Measurements from ENCODE around the gene TBK1.

The TBK1 gene

DNA sequence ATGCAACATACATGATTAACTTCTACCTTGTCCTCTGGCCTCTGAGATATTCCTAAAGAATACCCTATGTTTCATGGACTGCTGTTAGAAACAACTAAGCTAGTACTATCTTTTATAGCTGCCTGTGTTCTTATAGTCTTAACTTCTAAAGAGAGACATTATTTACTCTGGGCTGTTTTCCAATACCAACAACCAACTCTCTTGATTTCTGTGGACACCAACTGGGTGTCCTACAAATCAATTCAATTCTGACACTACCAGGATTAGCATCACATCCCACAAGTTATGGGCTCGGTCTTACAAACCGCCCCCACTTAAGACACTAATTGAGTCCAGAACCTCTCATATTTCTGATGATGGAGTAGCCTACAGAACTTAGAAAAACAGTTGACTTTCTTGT, 39.5 kb upstream of the TBK1 start:
- Histone ChIP-seq H3K4me2 (ENCODE audit: low read depth, low read length) (no peak overlapping the region), H3K4me1 (ENCODE audit: low read length) (no peaks in the 10 kb centered on the region), H4K20me1 (ENCODE audit: insufficient read depth, low read length) (no peaks in the 10 kb centered on the region), H2AFZ (ENCODE audit: low read length) (no peak overlapping the region), H3K4me3 (ENCODE audit: low read length) (no peak overlapping the region), H3K27ac (ENCODE audit: low read length) (no peak overlapping the region), H3K27me3 (replicated peaks; ENCODE audit: insufficient read depth, low read length) (no peaks in the 10 kb centered on the region), H3K79me2 (ENCODE audit: low read length) (peaks cover 56% of the 10 kb centered on the region), H3K9me2 (replicated peaks; ENCODE audit: insufficient read depth, low read length) (no peaks in the 10 kb centered on the region), H3K9ac (ENCODE audit: low read length) (no peak overlapping the region), H3F3A (ENCODE audit: insufficient read depth, low read length) (no peaks in the 10 kb centered on the region), H3K36me3 (replicated peaks; ENCODE audit: insufficient read depth, low read length) (peaks cover 8% of the 10 kb centered on the region), H3K9me3 (replicated peaks; ENCODE audit: insufficient read depth, low read length) (no peaks in the 10 kb centered on the region)
- DNase-seq = no peak
- TF ChIP-seq EZH2 (optimal IDR thresholded peaks at IDR 0.05; ENCODE audit: low read depth, low read length) = no peak
- TF ChIP-seq, protein P1, sequence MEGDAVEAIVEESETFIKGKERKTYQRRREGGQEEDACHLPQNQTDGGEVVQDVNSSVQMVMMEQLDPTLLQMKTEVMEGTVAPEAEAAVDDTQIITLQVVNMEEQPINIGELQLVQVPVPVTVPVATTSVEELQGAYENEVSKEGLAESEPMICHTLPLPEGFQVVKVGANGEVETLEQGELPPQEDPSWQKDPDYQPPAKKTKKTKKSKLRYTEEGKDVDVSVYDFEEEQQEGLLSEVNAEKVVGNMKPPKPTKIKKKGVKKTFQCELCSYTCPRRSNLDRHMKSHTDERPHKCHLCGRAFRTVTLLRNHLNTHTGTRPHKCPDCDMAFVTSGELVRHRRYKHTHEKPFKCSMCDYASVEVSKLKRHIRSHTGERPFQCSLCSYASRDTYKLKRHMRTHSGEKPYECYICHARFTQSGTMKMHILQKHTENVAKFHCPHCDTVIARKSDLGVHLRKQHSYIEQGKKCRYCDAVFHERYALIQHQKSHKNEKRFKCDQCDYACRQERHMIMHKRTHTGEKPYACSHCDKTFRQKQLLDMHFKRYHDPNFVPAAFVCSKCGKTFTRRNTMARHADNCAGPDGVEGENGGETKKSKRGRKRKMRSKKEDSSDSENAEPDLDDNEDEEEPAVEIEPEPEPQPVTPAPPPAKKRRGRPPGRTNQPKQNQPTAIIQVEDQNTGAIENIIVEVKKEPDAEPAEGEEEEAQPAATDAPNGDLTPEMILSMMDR (IDR thresholded peaks at IDR 0.05; ENCODE audit: low read length) = no peak
- TF ChIP-seq EZH2phosphoT487 (IDR thresholded peaks at IDR 0.05; ENCODE audit: low read length) = no peak

DNA sequence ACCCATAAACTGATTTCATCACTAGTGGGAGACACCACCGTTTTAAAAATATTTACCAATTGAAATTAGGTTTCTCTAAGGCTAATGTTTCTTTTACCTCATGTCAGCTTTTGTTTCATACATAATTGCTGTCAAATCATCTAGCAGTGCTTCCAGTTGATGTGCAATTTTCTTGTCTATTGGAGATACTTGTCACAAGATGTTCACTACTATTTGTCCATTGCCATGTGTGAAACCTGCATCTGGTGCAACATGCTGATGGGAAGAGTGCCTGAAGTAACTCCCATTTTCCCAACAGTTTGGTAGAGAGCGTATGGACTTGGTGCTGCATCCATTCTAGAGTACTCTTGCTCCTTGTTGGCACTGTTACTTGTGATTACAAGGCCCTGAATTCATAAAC, 38.0 kb upstream of the TBK1 start:
- TF ChIP-seq EZH2phosphoT487 (IDR thresholded peaks at IDR 0.05; ENCODE audit: low read length) = no peak
- TF ChIP-seq EZH2 (optimal IDR thresholded peaks at IDR 0.05; ENCODE audit: low read depth, low read length) = no peak
- TF ChIP-seq, protein P1 (IDR thresholded peaks at IDR 0.05; ENCODE audit: low read length) = no peak
- Histone ChIP-seq H3F3A (ENCODE audit: insufficient read depth, low read length) (no peaks in the 10 kb centered on the region), H4K20me1 (ENCODE audit: insufficient read depth, low read length) (no peaks in the 10 kb centered on the region), H3K4me3 (ENCODE audit: low read length) (no peak overlapping the region), H3K9me3 (replicated peaks; ENCODE audit: insufficient read depth, low read length) (no peaks in the 10 kb centered on the region), H3K36me3 (replicated peaks; ENCODE audit: insufficient read depth, low read length) (peaks cover 8% of the 10 kb centered on the region), H3K4me1 (ENCODE audit: low read length) (no peaks in the 10 kb centered on the region), H3K4me2 (ENCODE audit: low read depth, low read length) (no peak overlapping the region), H3K9me2 (replicated peaks; ENCODE audit: insufficient read depth, low read length) (no peaks in the 10 kb centered on the region), H2AFZ (ENCODE audit: low read length) (no peak overlapping the region), H3K9ac (ENCODE audit: low read length) (no peak overlapping the region), H3K79me2 (ENCODE audit: low read length) (peaks cover 42% of the 10 kb centered on the region), H3K27ac (ENCODE audit: low read length) (no peak overlapping the region), H3K27me3 (replicated peaks; ENCODE audit: insufficient read depth, low read length) (no peaks in the 10 kb centered on the region)
- DNase-seq = no peak

DNA sequence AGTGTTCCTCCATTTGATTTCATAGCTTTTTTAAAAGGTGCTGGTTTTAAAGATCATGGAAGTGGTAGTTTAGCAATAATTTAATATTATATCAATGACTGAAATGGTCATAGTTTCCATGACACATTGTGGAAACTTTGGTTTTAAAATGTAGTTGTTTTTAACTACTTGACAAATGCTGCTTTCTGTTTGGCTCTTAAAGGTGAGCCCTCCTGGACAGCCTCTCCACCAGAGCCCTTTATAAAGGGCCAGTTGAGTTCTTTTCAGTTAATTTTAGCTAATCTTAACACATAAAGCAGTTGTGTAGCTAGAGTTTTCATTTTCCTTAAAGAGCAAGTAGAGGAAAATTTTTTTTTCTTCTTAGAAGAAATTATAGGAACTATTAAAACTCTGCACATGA, 33.7 kb upstream of the TBK1 start:
- Histone ChIP-seq H3K27ac (ENCODE audit: low read length) (no peak overlapping the region), H3K36me3 (replicated peaks; ENCODE audit: insufficient read depth, low read length) (peaks cover 25% of the 10 kb centered on the region), H3K9me3 (replicated peaks; ENCODE audit: insufficient read depth, low read length) (no peaks in the 10 kb centered on the region), H3K4me1 (ENCODE audit: low read length) (no peaks in the 10 kb centered on the region), H3F3A (ENCODE audit: insufficient read depth, low read length) (no peaks in the 10 kb centered on the region), H3K9me2 (replicated peaks; ENCODE audit: insufficient read depth, low read length) (no peaks in the 10 kb centered on the region), H4K20me1 (ENCODE audit: insufficient read depth, low read length) (no peaks in the 10 kb centered on the region), H3K79me2 (ENCODE audit: low read length) (peaks cover 20% of the 10 kb centered on the region), H2AFZ (ENCODE audit: low read length) (no peak overlapping the region), H3K9ac (ENCODE audit: low read length) (no peak overlapping the region), H3K4me2 (ENCODE audit: low read depth, low read length) (no peak overlapping the region), H3K4me3 (ENCODE audit: low read length) (no peak overlapping the region), H3K27me3 (replicated peaks; ENCODE audit: insufficient read depth, low read length) (no peaks in the 10 kb centered on the region)
- TF ChIP-seq EZH2 (optimal IDR thresholded peaks at IDR 0.05; ENCODE audit: low read depth, low read length) = no peak
- no peak for DNase-seq

DNA sequence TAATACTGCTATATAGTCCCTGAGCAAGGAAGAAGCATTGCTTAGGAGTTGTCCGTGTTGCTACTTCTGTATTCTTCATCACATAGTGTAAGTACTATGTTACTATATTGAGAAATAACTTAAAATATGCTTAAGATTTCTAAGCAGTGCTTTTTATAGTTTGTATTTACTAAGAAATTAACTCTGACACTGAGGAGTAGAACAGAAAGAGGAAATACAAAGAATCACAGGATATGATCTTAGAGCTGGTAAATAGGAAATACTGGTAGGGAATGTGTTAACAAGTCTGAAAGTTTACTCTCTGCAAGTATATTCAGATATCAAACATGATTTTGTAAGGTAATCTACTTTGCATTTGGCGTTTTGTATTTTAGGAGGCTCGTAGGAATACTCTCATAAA, 32.2 kb upstream of the TBK1 start:
- H4K20me1 ChIP-seq (ENCODE audit: insufficient read depth, low read length) = no peaks in the 10 kb centered on the region
- H3K4me2 ChIP-seq (ENCODE audit: low read depth, low read length) = no peak overlapping the region

More for the DNA sequence above, 32.2 kb upstream of the TBK1 start:
- H3K27me3 ChIP-seq (replicated peaks; ENCODE audit: insufficient read depth, low read length) = no peaks in the 10 kb centered on the region
- H3K4me1 ChIP-seq (ENCODE audit: low read length) = no peaks in the 10 kb centered on the region
- peaks cover 25% of the 10 kb centered on the region for H3K36me3 ChIP-seq (replicated peaks; ENCODE audit: insufficient read depth, low read length)
- peaks cover 10% of the 10 kb centered on the region for H3K79me2 ChIP-seq (ENCODE audit: low read length)
- DNase-seq = no peak
- no peak overlapping the region for H3K9ac ChIP-seq (ENCODE audit: low read length)
- no peak overlapping the region for H3K4me3 ChIP-seq (ENCODE audit: low read length)
- no peak overlapping the region for H3K27ac ChIP-seq (ENCODE audit: low read length)
- H3F3A ChIP-seq (ENCODE audit: insufficient read depth, low read length) = no peaks in the 10 kb centered on the region
- TF ChIP-seq EZH2phosphoT487 (IDR thresholded peaks at IDR 0.05; ENCODE audit: low read length) (no peak), EZH2 (optimal IDR thresholded peaks at IDR 0.05; ENCODE audit: low read depth, low read length) (no peak)
- TF ChIP-seq, protein P1 (IDR thresholded peaks at IDR 0.05; ENCODE audit: low read length) = no peak
- no peaks in the 10 kb centered on the region for H3K9me3 ChIP-seq (replicated peaks; ENCODE audit: insufficient read depth, low read length)
- no peak overlapping the region for H2AFZ ChIP-seq (ENCODE audit: low read length)
- no peaks in the 10 kb centered on the region for H3K9me2 ChIP-seq (replicated peaks; ENCODE audit: insufficient read depth, low read length)
